Panc1 (cell line): ENCODE data around the gene SLC25A36. TPM values are rescaled to one million over a fixed set of nuclear protein-coding genes. Genes with fewer than 3 reads are reported as not detected.
A peak's percentile ranks its signal among the peaks of the same experiment; 100 is the strongest.

Source experiments
- ATAC-seq: fragments of 200-7000 bp; cut with Tn5 transposase; 2 replicates; pipeline ENCODE4 v1.9.1; 2020; ENCODE audit warnings: mild to moderate bottlenecking, moderate library complexity
- BruUV-seq: library from RNA; stranded (reverse); fragments of 400-500 nt; replicated peaks from 2 replicates; lab custom pipeline; 2021; lab: Mats Ljungman, UMichigan
- CTCF ChIA-PET: fragments of 300-600 bp; sonication (Branson Sonifier 250); formaldehyde crosslinking; loops from one replicate; lab custom pipeline; 2022; ENCODE audit warnings: antibody characterized with exemption; lab: Charles Lee
- POLR2A ChIA-PET: fragments of 300-600 bp; sonication (Branson Sonifier 250); formaldehyde crosslinking; loops from one replicate; lab custom pipeline; 2022; ENCODE audit warnings: antibody characterized with exemption; lab: Charles Lee
- DNase-seq: peaks from one replicate; pipeline ENCODE4 v3.0.0-alpha.2; 2010; ENCODE audit warnings: low read depth, low spot score
- H3K27ac ChIP-seq: 2 replicates; pipeline ENCODE4 v1.5.1; 2011; ENCODE audit warnings: mild to moderate bottlenecking, low read length, inconsistent platforms
- H3K27me3 ChIP-seq: fragments of 200-500 bp; sonication (Bioruptor generic); 2 replicates; pipeline ENCODE4 v1.6.0; 2014; ENCODE audit warnings: low read length, inconsistent platforms; ENCODE audit not compliant: control insufficient read depth, insufficient read depth
- H3K36me3 ChIP-seq: fragments of 200-500 bp; sonication (Bioruptor generic); 2 replicates; pipeline ENCODE4 v1.5.1; 2014; ENCODE audit warnings: inconsistent platforms, mild to moderate bottlenecking, low read length, moderate library complexity; ENCODE audit not compliant: control insufficient read depth, insufficient read depth
- H3K4me1 ChIP-seq: 2 replicates; pipeline ENCODE4 v1.5.1; 2011; ENCODE audit warnings: inconsistent platforms, mild to moderate bottlenecking, low read length, moderate library complexity; ENCODE audit not compliant: control insufficient read depth, insufficient read depth
- H3K4me3 ChIP-seq, 2 experiments: 2 replicates each; pipeline ENCODE4 v1.5.1; 2011 to 2012; ENCODE audit warnings: low read depth in 2 of 2, low read length in 2 of 2, mild to moderate bottlenecking in 2 of 2, inconsistent platforms in 1 of 2, moderate library complexity in 1 of 2
- H3K9me3 ChIP-seq: fragments of 200-500 bp; sonication (Bioruptor generic); 2 replicates; pipeline ENCODE4 v1.5.1; 2014; ENCODE audit warnings: low read depth, mild to moderate bottlenecking, inconsistent platforms, low read length, moderate library complexity; ENCODE audit not compliant: control insufficient read depth, insufficient read depth
- POLR2AphosphoS5 ChIP-seq: IDR thresholded peaks from 2 replicates; pipeline ENCODE4 v1.6.1; 2012; ENCODE audit warnings: mild to moderate bottlenecking, low read depth, low read length, moderate library complexity
- SIN3A ChIP-seq: IDR thresholded peaks from 2 replicates; pipeline ENCODE4 v1.6.1; 2012; ENCODE audit warnings: low read depth, mild to moderate bottlenecking, low read length, moderate library complexity, borderline replicate concordance; ENCODE audit not compliant: insufficient read depth
- TCF7L2 ChIP-seq: IDR thresholded peaks from 2 replicates; pipeline ENCODE4 v1.6.1; 2011; ENCODE audit warnings: mild to moderate bottlenecking, low read depth, low read length, inconsistent platforms
- in situ Hi-C: cut with HindIII; loops from 2 replicates; pipeline ENCODE4 v1.10.0; 2016; ENCODE audit warnings: low sequenced_read_pairs, low pct_unique_long_range_greater_than_20kb
- intact Hi-C: fragments of 100-400 bp; cut with micrococcal nuclease; formaldehyde crosslinking; loops from one replicate; pipeline ENCODE4 v1.10.0; 2022; ENCODE audit not compliant: unreplicated experiment
- total RNA-seq: library from RNA; stranded (reverse); gene quantifications from one replicate; pipeline ENCODE4 v1.2.1, GENCODE V29; 2021; ENCODE audit not compliant: unreplicated experiment
- TF ChIP-seq, protein P1 (sequence below), 2 experiments: IDR thresholded peaks; 2 replicates each; pipeline ENCODE4 v1.6.1; 2011 to 2012; ENCODE audit warnings: low read depth in 2 of 2, control low read depth in 1 of 2, low read length in 1 of 2, mild to moderate bottlenecking in 1 of 2, moderate library complexity in 1 of 2; ENCODE audit not compliant: insufficient read depth in 1 of 2
- TF ChIP-seq, protein P2 (sequence below): fragments of 450-650 bp; IDR thresholded peaks from 2 replicates; pipeline ENCODE4 v1.5.1; 2017; ENCODE audit warnings: mild to moderate bottlenecking

The SLC25A36 gene
- total RNA-seq, 1 experiment from 2014 or later = 69.5 TPM

DNA sequence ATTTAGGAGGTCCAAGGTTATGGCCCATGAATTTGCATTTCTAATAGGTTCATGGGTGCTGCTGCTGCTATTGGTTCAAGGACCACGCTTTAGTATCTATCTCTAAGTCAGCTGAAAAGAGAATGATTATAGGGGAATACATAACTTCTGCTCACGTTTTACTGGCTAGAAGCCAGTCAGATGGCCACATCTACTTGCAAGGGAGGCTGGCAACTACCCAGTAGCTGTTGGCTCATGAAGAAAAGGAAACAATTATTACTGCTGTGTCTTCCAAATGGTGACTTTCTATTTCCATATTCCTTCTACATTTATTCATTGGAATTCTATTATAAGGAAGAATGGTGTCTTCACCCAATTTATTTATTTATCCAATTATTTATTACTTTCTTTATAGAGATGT is 54.2 kb downstream of the SLC25A36 start:
- TF ChIP-seq, protein P1, sequence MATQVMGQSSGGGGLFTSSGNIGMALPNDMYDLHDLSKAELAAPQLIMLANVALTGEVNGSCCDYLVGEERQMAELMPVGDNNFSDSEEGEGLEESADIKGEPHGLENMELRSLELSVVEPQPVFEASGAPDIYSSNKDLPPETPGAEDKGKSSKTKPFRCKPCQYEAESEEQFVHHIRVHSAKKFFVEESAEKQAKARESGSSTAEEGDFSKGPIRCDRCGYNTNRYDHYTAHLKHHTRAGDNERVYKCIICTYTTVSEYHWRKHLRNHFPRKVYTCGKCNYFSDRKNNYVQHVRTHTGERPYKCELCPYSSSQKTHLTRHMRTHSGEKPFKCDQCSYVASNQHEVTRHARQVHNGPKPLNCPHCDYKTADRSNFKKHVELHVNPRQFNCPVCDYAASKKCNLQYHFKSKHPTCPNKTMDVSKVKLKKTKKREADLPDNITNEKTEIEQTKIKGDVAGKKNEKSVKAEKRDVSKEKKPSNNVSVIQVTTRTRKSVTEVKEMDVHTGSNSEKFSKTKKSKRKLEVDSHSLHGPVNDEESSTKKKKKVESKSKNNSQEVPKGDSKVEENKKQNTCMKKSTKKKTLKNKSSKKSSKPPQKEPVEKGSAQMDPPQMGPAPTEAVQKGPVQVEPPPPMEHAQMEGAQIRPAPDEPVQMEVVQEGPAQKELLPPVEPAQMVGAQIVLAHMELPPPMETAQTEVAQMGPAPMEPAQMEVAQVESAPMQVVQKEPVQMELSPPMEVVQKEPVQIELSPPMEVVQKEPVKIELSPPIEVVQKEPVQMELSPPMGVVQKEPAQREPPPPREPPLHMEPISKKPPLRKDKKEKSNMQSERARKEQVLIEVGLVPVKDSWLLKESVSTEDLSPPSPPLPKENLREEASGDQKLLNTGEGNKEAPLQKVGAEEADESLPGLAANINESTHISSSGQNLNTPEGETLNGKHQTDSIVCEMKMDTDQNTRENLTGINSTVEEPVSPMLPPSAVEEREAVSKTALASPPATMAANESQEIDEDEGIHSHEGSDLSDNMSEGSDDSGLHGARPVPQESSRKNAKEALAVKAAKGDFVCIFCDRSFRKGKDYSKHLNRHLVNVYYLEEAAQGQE (IDR thresholded peaks at IDR 0.05; ENCODE audit: insufficient read depth in 1 of 2, low read depth in 2 of 2, low read length in 1 of 2) = no peak
- TF ChIP-seq SIN3A (no peak), TCF7L2 (no peak), POLR2AphosphoS5 (no peak)
- TF ChIP-seq, protein P2, sequence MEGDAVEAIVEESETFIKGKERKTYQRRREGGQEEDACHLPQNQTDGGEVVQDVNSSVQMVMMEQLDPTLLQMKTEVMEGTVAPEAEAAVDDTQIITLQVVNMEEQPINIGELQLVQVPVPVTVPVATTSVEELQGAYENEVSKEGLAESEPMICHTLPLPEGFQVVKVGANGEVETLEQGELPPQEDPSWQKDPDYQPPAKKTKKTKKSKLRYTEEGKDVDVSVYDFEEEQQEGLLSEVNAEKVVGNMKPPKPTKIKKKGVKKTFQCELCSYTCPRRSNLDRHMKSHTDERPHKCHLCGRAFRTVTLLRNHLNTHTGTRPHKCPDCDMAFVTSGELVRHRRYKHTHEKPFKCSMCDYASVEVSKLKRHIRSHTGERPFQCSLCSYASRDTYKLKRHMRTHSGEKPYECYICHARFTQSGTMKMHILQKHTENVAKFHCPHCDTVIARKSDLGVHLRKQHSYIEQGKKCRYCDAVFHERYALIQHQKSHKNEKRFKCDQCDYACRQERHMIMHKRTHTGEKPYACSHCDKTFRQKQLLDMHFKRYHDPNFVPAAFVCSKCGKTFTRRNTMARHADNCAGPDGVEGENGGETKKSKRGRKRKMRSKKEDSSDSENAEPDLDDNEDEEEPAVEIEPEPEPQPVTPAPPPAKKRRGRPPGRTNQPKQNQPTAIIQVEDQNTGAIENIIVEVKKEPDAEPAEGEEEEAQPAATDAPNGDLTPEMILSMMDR = no peak
- CTCF ChIA-PET = no interaction called here

DNA sequence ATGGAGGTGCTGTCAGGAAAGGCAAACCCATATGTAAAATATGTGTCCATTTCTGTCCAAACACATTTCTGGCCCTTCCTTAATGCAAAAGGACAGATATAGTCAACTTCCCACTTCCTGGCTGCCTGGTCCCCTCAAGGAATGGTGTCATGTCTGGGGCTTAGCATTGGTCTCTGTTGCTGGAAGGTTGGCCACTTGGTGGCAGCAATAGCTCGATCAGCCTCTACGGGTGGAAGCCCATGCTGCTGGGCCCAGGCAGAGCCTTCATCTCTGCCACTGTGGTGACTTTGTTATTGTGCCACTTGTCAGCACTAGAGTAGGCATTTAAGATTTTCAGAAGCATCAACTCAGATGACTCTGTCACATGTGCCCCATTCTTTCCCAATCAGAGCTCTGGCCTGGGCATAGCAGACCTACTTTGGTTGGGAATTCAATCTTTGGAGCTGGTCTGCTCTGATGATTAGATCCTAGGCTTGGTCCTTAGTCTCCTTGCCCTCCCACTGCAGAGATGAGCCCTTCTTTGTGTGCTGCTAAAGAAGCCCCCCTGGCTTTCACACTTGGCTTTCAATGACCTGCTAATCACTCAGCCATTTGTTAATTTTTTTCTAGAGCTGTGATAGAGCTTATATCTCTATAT is 58.5 kb downstream of the SLC25A36 start:
- TF ChIP-seq, protein P2 = peak; percentile 88
- TF ChIP-seq, protein P1 (IDR thresholded peaks at IDR 0.05; ENCODE audit: insufficient read depth in 1 of 2, low read depth in 2 of 2, low read length in 1 of 2) = no peak
- Histone ChIP-seq H3K4me3 (no peak overlapping the region), H3K36me3 (no peaks in the 10 kb centered on the region), H3K27ac (no peak overlapping the region), H3K4me1 (no peaks in the 10 kb centered on the region), H3K27me3 (no peaks in the 10 kb centered on the region; the same call in 1 of the 2 replicates), H3K9me3 (no peaks in the 10 kb centered on the region)
- peak; percentile 41 for DNase-seq
- POLR2A ChIA-PET = no interaction called here
- peak; percentile 99 for ATAC-seq
- intact Hi-C loops (loop anchor here (1.0 kb wide), 1 partner anchor 192 kb away; no protein-coding TSS in a partner anchor), in situ Hi-C loops (no loop called here)
- CTCF ChIA-PET = interaction anchor here (0.5 to 1.8 kb wide), 5 partner anchors 106 to 223 kb away, joined by 3 to 18 read pairs (median 5); no protein-coding TSS in a partner anchor
- no TSS peak for BruUV-seq

More for the DNA sequence above, 54.2 kb downstream of the SLC25A36 start:
- DNase-seq (no peak), ATAC-seq (no peak)
- Histone ChIP-seq H3K4me1 (no peaks in the 10 kb centered on the region), H3K27ac (no peak overlapping the region), H3K36me3 (no peaks in the 10 kb centered on the region), H3K9me3 (no peaks in the 10 kb centered on the region), H3K27me3 (no peaks in the 10 kb centered on the region), H3K4me3 (no peak overlapping the region)
- no TSS peak for BruUV-seq
- intact Hi-C loops (no loop called here), in situ Hi-C loops (no loop called here)
- POLR2A ChIA-PET = no interaction called here
